HG03103 (cell line): ENCODE data around the gene WEE1.
"Not testable (repeated sequence)": the region's sequence is repeated elsewhere in the genome, so short reads cannot be mapped to it uniquely, and the experiment has no call there.

Source experiments
- ATAC-seq: cut with Tn5 transposase; IDR thresholded peaks from one replicate; pipeline ENCODE4 v1.9.1; 2021; ENCODE audit warnings: low read depth; ENCODE audit not compliant: unreplicated experiment

Gene WEE1

DNA sequence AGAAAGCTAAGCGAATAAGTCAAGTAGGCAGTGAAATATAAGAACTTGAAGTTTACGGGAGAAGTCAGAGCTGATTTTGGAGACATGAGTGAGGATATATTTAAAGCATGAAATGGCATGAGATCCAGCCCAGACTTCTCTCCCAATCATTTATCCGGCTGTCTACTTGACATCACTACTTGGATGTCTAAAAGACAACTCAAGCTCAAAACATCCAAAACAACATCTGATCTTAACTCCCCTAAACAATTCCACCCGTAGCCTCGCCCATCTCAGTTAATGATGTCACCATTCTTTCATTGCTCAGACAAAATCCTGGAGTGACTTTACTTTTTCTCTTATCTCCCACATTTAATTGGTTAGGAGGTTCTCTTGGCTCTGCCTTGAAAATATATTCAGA is 44.5 kb downstream of the WEE1 start:
- ATAC-seq = no peak

DNA sequence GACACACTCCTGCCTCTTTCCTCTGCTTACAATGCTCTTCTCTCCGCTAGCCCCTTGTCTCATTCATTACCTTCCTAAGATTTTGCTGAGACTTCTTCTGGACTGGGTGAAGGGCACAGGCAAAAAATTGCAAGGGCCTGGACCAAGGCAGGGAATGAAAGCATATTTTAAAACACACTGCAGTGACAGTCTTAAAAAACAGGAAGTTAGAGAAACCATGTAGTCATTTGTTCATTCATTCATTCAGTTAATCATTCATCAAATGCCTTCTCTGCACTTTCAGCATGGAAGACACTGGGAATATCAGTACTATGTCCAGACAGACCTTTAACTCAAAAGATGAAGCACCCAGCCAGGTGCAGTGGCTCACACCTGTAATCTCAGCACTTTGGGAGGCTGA is 45.5 kb downstream of the WEE1 start:
- no peak for ATAC-seq

DNA sequence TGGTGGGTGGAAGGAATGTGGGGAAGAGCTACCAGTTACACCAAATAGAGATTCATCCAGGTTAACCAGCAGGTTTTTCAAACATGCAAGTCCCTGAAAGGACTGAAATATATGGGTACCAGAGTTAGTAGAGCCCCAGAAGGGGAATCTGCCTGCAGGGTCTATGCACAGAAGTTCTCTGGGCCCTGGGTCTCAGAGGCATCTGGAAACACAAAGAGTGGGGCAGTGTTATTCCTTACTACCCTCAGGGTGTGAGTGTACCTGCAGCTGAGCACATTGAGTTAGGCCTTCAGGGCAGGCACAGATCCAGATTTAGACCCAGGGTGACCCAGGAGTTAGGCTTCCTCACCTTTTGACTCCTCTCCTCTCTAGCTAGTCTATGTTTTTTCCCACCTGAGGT is 46.5 kb downstream of the WEE1 start:
- ATAC-seq = no peak

DNA sequence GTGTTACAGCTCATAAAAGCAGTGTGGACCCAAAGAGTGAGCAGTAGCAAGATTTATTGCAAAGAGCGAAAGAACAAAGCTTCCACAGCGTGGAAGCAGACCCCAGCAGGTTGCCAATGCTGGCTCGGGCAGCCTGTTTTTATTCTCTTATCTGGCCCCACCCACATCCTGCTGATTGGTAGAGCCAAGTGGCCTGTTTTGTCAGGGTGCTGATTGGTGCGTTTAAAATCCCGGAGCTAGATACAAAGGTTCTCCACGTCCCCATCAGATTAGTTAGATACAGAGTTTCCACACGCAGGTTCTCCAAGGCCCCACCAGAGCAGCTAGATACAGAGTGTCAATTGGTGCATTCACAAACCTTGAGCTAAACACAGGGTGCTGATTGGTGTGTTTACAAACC is 48.9 kb downstream of the WEE1 start:
- not testable (repeated sequence) for ATAC-seq

- not testable (repeated sequence) for ATAC-seq
These were observed 49.6 kb downstream of the WEE1 start for GRCh38 chr11:9623053-9623452.

DNA sequence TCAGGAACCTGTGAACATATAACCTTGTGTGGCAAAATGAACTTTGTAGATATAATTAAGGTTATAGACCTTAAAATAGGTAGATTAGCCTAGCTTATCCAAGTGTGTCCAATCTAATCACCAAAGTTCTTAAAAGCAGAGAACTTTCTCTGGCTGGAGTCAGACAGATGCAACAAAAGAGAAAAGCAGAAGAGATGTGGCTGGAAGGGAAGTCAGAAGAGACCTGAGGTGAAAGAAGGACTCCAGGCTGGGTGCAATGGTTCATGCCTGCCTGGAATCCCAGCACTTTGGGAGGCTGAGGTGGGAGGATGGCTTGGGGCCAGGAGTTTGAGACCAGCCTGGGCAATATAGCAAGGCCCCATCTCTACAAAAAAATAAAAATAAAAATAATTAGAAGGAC is 51.0 kb downstream of the WEE1 start:
- ATAC-seq = no peak

DNA sequence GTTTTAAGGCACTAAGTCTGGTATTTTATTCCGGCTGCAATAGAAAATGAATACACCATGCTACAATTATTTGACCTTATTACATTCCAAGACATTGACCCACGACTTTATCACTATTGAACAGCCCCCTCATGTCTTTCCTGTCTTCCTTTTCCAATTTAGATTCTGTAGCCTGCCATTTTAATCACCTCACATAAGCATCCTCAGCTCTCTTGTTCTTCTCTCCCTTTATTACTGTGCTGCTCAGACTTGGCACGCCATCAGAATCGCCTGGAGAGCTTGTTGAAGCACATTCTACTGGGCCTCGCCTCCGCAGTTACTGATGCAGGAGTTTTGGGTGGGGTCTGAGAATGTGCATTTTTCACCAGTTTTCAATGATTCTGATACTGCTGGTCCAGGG is 51.7 kb downstream of the WEE1 start:
- ATAC-seq = no peak

GRCh38 chr11:9625728-9626127 is 52.3 kb downstream of the WEE1 start:
- no peak for ATAC-seq

DNA sequence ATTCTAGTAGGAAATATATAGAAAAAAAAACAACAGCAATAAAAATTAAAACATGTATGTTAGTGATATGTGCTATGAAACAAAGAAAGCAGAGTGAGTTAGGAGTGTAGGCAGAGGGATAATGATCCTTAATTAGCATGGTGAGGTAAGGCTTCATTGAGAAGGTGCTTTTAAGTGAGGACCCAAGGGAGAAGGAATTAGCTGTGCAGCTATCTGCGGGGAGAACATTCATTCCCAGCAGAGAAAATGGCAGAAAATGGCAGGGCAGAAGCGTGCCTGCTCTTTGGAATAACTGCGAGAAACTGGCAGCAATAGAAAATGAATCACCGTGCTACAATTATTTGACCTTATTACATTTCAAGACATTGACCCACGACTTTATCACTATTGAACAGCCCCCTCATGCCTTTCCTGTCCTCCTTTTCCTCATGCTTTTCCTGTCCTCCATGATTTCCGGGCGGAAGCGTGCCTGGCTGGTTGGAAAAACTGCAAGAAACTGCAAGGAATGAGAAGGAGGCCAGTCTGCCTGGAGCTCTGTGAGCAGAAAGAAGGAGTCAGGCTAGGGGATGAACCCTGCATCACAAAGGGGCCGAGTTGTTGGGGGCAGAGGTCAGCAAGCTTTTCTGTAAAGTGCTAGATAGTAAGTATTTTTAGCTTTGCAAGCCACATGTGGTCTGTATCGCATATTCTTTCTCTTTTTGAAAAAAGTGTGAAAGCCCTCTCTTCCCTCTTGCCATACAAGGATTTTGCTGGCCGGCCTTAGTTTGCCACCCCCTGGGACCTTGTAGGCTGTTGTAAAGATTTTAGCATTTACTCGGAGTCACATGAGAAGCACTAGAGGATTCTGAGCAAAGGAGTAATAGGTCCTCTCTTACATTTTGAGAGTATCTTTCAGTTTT is 53.3 kb downstream of the WEE1 start:
- ATAC-seq = no peak

- no peak for ATAC-seq
These were observed 55.6 kb downstream of the WEE1 start for GRCh38 chr11:9629064-9629463.

DNA sequence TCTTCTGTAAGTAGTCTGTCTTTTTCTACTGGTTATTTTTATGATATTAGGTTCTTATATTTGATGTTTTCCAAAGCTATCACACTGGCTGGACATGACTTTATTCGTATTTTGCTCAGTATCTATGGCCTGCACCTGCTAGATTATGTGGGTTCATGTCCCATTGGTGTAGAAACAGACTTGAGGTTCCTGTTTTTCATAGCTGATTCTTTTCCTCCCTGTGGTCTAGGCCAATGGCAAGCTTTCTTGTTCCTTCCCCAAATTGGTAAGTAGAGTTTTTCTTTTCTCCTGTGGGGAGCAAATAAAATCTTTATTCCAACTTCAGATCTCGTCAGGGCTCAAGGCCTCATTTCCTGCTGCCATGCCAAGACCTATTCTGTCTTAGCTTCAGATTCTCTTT is 60.2 kb downstream of the WEE1 start:
- no peak for ATAC-seq

GRCh38 chr11:9636691-9637090 is 63.2 kb downstream of the WEE1 start:
- ATAC-seq = no peak

GRCh38 chr11:9639099-9639498 is 65.6 kb downstream of the WEE1 start:
- no peak for ATAC-seq
